ENCODE data around the gene RDH5. TPM values are rescaled to one million over a fixed set of nuclear protein-coding genes. Genes with fewer than 3 reads are reported as not detected.
"Not testable (repeated sequence)": the region's sequence is repeated elsewhere in the genome, so short reads cannot be mapped to it uniquely, and the experiment has no call there.

The RDH5 gene
- total RNA-seq, 1 experiment from 2014 or later = 12.4 TPM

GRCh38 chr12:55746913-55747231 lies 26.7 kb downstream of the RDH5 start:
- Histone ChIP-seq H3K27ac (ENCODE audit: low read length) (no peak overlapping the region), H3K4me2 (ENCODE audit: low read depth, low read length, poor library complexity, severe bottlenecking) (no peak overlapping the region)

DNA sequence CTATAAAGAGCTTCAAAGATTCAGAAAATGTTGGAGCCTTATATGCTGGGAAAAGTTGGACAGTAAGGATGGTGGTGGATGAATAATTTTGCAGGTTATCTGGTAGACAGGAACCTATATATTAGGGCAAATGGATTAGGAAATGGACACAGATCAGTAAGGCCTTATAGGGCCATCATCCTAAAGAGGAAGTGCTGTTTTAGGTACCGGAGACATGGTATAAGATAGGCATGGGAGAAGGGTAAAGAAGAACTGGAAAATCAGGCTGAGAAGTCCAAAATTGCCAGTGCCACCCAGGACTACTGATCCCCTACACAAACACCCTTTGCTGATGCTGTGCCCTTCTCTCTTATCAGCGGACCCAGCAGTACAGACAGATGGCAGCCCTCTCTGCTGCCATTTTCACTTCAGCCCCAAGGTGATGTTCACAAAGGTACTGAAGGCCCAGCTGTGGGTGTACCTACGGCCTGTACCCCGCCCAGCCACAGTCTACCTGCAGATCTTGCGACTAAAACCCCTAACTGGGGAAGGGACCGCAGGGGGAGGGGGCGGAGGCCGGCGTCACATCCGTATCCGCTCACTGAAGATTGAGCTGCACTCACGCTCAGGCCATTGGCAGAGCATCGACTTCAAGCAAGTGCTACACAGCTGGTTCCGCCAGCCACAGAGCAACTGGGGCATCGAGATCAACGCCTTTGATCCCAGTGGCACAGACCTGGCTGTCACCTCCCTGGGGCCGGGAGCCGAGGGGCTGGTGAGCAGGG lies 28.2 kb downstream of the RDH5 start:
- H3K4me1 ChIP-seq (ENCODE audit: low read length) = peaks cover 46% of the 10 kb centered on the region
- H3K36me3 ChIP-seq (ENCODE audit: insufficient read depth, low read length) = peaks cover 14% of the 10 kb centered on the region
- no peak overlapping the region for H3K4me3 ChIP-seq (ENCODE audit: low read length)
- H3K4me2 ChIP-seq (ENCODE audit: low read depth, low read length, poor library complexity, severe bottlenecking) = no peak overlapping the region
- H3K9me3 ChIP-seq (ENCODE audit: low read length) = no peaks in the 10 kb centered on the region
- H3K9me2 ChIP-seq (replicated peaks; ENCODE audit: insufficient read depth, low read length) = no peaks in the 10 kb centered on the region
- H3K79me2 ChIP-seq (ENCODE audit: low read length) = peaks cover 9% of the 10 kb centered on the region
- no peak overlapping the region for H3K9ac ChIP-seq (ENCODE audit: low read length)
- no peak for DNase-seq
- H3K27me3 ChIP-seq (ENCODE audit: low read length) = no peaks in the 10 kb centered on the region
- peaks cover 14% of the 10 kb centered on the region for H4K20me1 ChIP-seq (ENCODE audit: insufficient read depth, low read depth, low read length)
- H2AFZ ChIP-seq (ENCODE audit: low read length) = no peak overlapping the region
- H3K27ac ChIP-seq (ENCODE audit: low read length) = no peak overlapping the region

More at GRCh38 chr12:55746913-55747231, 26.7 kb downstream of the RDH5 start:
- Histone ChIP-seq H3K9ac (ENCODE audit: low read length) (no peak overlapping the region), H3K4me1 (ENCODE audit: low read length) (peaks cover 51% of the 10 kb centered on the region), H3K79me2 (ENCODE audit: low read length) (peaks cover 9% of the 10 kb centered on the region), H3K9me2 (replicated peaks; ENCODE audit: insufficient read depth, low read length) (no peaks in the 10 kb centered on the region), H3K27me3 (ENCODE audit: low read length) (no peaks in the 10 kb centered on the region), H3K36me3 (ENCODE audit: insufficient read depth, low read length) (no peaks in the 10 kb centered on the region; the same call in 1 of the 2 replicates), H2AFZ (ENCODE audit: low read length) (no peak overlapping the region), H4K20me1 (ENCODE audit: insufficient read depth, low read depth, low read length) (peaks cover 14% of the 10 kb centered on the region), H3K4me3 (ENCODE audit: low read length) (no peak overlapping the region), H3K9me3 (ENCODE audit: low read length) (no peaks in the 10 kb centered on the region)
- no peak for DNase-seq

GRCh38 chr12:55755246-55755645 lies 35.1 kb downstream of the RDH5 start:
- H3K9me3 ChIP-seq (ENCODE audit: low read length) = no peaks in the 10 kb centered on the region
- peaks cover 55% of the 10 kb centered on the region for H3K36me3 ChIP-seq (ENCODE audit: insufficient read depth, low read length)
- no peaks in the 10 kb centered on the region for H3K27me3 ChIP-seq (ENCODE audit: low read length)
- peaks cover 16% of the 10 kb centered on the region for H3K79me2 ChIP-seq (ENCODE audit: low read length)
- H2AFZ ChIP-seq (ENCODE audit: low read length) = no peak overlapping the region
- H3K4me1 ChIP-seq (ENCODE audit: low read length) = no peaks in the 10 kb centered on the region
- no peak overlapping the region for H3K4me3 ChIP-seq (ENCODE audit: low read length)
- no peak overlapping the region for H3K27ac ChIP-seq (ENCODE audit: low read length)
- no peaks in the 10 kb centered on the region for H3K9me2 ChIP-seq (replicated peaks; ENCODE audit: insufficient read depth, low read length)
- DNase-seq = no peak
- no peak overlapping the region for H3K4me2 ChIP-seq (ENCODE audit: low read depth, low read length, poor library complexity, severe bottlenecking)
- no peaks in the 10 kb centered on the region for H4K20me1 ChIP-seq (ENCODE audit: insufficient read depth, low read depth, low read length)
- no peak overlapping the region for H3K9ac ChIP-seq (ENCODE audit: low read length)

GRCh38 chr12:55757701-55758100 lies 37.5 kb downstream of the RDH5 start:
- no peaks in the 10 kb centered on the region for H4K20me1 ChIP-seq (ENCODE audit: insufficient read depth, low read depth, low read length)
- peaks cover 64% of the 10 kb centered on the region for H3K36me3 ChIP-seq (ENCODE audit: insufficient read depth, low read length)
- peaks cover 20% of the 10 kb centered on the region for H3K79me2 ChIP-seq (ENCODE audit: low read length)
- no peak overlapping the region for H3K27ac ChIP-seq (ENCODE audit: low read length)
- H3K4me1 ChIP-seq (ENCODE audit: low read length) = no peaks in the 10 kb centered on the region
- H3K9ac ChIP-seq (ENCODE audit: low read length) = no peak overlapping the region
- H3K4me3 ChIP-seq (ENCODE audit: low read length) = no peak overlapping the region
- H3K9me3 ChIP-seq (ENCODE audit: low read length) = no peaks in the 10 kb centered on the region
- no peak overlapping the region for H3K4me2 ChIP-seq (ENCODE audit: low read depth, low read length, poor library complexity, severe bottlenecking)
- no peak for DNase-seq
- H3K27me3 ChIP-seq (ENCODE audit: low read length) = no peaks in the 10 kb centered on the region
- no peak overlapping the region for H2AFZ ChIP-seq (ENCODE audit: low read length)
- H3K9me2 ChIP-seq (replicated peaks; ENCODE audit: insufficient read depth, low read length) = no peaks in the 10 kb centered on the region

- H3K27ac ChIP-seq (ENCODE audit: low read length); H3K4me2 ChIP-seq (ENCODE audit: low read depth, low read length, poor library complexity, severe bottlenecking); H3K27me3 ChIP-seq (ENCODE audit: low read length); H3K4me1 ChIP-seq (ENCODE audit: low read length); H3K4me3 ChIP-seq (ENCODE audit: low read length); DNase-seq; H4K20me1 ChIP-seq (ENCODE audit: insufficient read depth, low read depth, low read length); H3K9ac ChIP-seq (ENCODE audit: low read length); H3K9me3 ChIP-seq (ENCODE audit: low read length); H2AFZ ChIP-seq (ENCODE audit: low read length); H3K9me2 ChIP-seq (replicated peaks; ENCODE audit: insufficient read depth, low read length): not testable (repeated sequence)
- Histone ChIP-seq H3K79me2 (ENCODE audit: low read length) (peaks cover 20% of the 10 kb centered on the region), H3K36me3 (ENCODE audit: insufficient read depth, low read length) (peaks cover 64% of the 10 kb centered on the region)
Observed at GRCh38 chr12:55758575-55758974, 38.4 kb downstream of the RDH5 start.

- H3K9me3 ChIP-seq (ENCODE audit: low read length) = no peaks in the 10 kb centered on the region
- no peaks in the 10 kb centered on the region for H3K9me2 ChIP-seq (replicated peaks; ENCODE audit: insufficient read depth, low read length)
- H2AFZ ChIP-seq (ENCODE audit: low read length) = no peak overlapping the region
- H3K27ac ChIP-seq (ENCODE audit: low read length) = no peak overlapping the region
- H3K4me1 ChIP-seq (ENCODE audit: low read length) = no peaks in the 10 kb centered on the region
- peaks cover 8% of the 10 kb centered on the region for H3K79me2 ChIP-seq (ENCODE audit: low read length)
- H4K20me1 ChIP-seq (ENCODE audit: insufficient read depth, low read depth, low read length) = no peaks in the 10 kb centered on the region
- peaks cover 51% of the 10 kb centered on the region for H3K36me3 ChIP-seq (ENCODE audit: insufficient read depth, low read length)
- H3K4me2 ChIP-seq (ENCODE audit: low read depth, low read length, poor library complexity, severe bottlenecking) = no peak overlapping the region
- no peak for DNase-seq
- H3K27me3 ChIP-seq (ENCODE audit: low read length) = no peaks in the 10 kb centered on the region
- no peak overlapping the region for H3K4me3 ChIP-seq (ENCODE audit: low read length)
- H3K9ac ChIP-seq (ENCODE audit: low read length) = no peak overlapping the region
Observed at GRCh38 chr12:55760663-55761062, 40.5 kb downstream of the RDH5 start.

GRCh38 chr12:55762646-55763045 lies 42.5 kb downstream of the RDH5 start:
- Histone ChIP-seq H3K27ac (ENCODE audit: low read length) (no peak overlapping the region), H3K4me1 (ENCODE audit: low read length) (no peaks in the 10 kb centered on the region), H3K9me3 (ENCODE audit: low read length) (no peaks in the 10 kb centered on the region), H3K9ac (ENCODE audit: low read length) (no peak overlapping the region), H3K27me3 (ENCODE audit: low read length) (no peaks in the 10 kb centered on the region), H3K4me2 (ENCODE audit: low read depth, low read length, poor library complexity, severe bottlenecking) (no peak overlapping the region), H3K79me2 (ENCODE audit: low read length) (peaks cover 8% of the 10 kb centered on the region; the same call in 1 of the 2 replicates), H4K20me1 (ENCODE audit: insufficient read depth, low read depth, low read length) (no peaks in the 10 kb centered on the region), H3K36me3 (ENCODE audit: insufficient read depth, low read length) (peaks cover 43% of the 10 kb centered on the region), H3K9me2 (replicated peaks; ENCODE audit: insufficient read depth, low read length) (no peaks in the 10 kb centered on the region), H3K4me3 (ENCODE audit: low read length) (no peak overlapping the region), H2AFZ (ENCODE audit: low read length) (no peak overlapping the region)
- no peak for DNase-seq

DNA sequence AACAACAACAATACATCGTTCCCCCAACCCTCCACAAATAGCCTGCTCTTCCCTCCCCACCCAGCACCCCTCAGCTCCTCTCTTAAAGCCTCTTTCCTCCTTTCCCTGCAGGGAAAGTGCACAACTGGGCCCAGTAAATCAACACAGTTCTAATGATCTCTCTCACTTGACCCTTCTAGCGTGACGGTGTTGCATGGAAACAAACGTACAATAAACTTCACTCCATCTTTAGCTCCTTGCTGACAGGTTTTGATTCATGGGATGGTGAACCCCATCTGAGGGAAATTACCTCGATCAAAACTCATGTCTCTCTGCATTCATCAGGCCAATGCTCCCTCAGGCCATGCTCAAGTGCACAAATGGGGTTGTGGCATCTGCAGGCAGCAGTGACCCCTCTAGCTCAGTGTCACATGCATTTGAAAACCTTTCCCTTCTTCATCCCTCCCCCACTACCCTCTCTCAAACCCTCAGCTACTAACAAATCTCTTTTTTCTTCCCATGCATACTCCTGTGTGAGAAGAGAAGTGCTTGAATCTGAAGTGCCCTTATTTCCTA lies 45.6 kb downstream of the RDH5 start:
- Histone ChIP-seq H2AFZ (ENCODE audit: low read length) (no peak overlapping the region), H3K9ac (ENCODE audit: low read length) (no peak overlapping the region), H3K27me3 (ENCODE audit: low read length) (no peaks in the 10 kb centered on the region), H3K9me2 (replicated peaks; ENCODE audit: insufficient read depth, low read length) (no peaks in the 10 kb centered on the region), H3K4me1 (ENCODE audit: low read length) (no peaks in the 10 kb centered on the region), H3K36me3 (ENCODE audit: insufficient read depth, low read length) (peaks cover 31% of the 10 kb centered on the region), H3K4me3 (ENCODE audit: low read length) (no peak overlapping the region), H3K27ac (ENCODE audit: low read length) (no peak overlapping the region), H4K20me1 (ENCODE audit: insufficient read depth, low read depth, low read length) (no peaks in the 10 kb centered on the region), H3K4me2 (ENCODE audit: low read depth, low read length, poor library complexity, severe bottlenecking) (no peak overlapping the region), H3K79me2 (ENCODE audit: low read length) (peaks cover 12% of the 10 kb centered on the region; the same call in 1 of the 2 replicates), H3K9me3 (ENCODE audit: low read length) (no peaks in the 10 kb centered on the region)
- DNase-seq = no peak

All from Karpas-422 (cell line).